Germinal center (tissue), 1 donor: ENCODE data around the gene PRKCB.
"Not testable (repeated sequence)": the region's sequence is repeated elsewhere in the genome, so short reads cannot be mapped to it uniquely, and the experiment has no call there.

ENCODE experiments used
- DNase-seq: peaks from one replicate; pipeline ENCODE4 v3.0.0; 2012; ENCODE audit warnings: mixed read lengths, low spot score

Gene PRKCB

GRCh38 chr16:24178496-24178895 is 342.7 kb downstream of the PRKCB start:
- no peak for DNase-seq

- DNase-seq: no peak
These were observed 344.7 kb downstream of the PRKCB start for GRCh38 chr16:24180451-24180850.

- DNase-seq: no peak
These were observed 352.3 kb downstream of the PRKCB start for GRCh38 chr16:24188021-24188542.

GRCh38 chr16:24188751-24189318 is 353.1 kb downstream of the PRKCB start:
- no peak for DNase-seq

GRCh38 chr16:24189941-24190340 is 354.2 kb downstream of the PRKCB start:
- no peak for DNase-seq

GRCh38 chr16:24191876-24192402 is 356.2 kb downstream of the PRKCB start:
- DNase-seq: no peak

GRCh38 chr16:24195221-24195620 is 359.4 kb downstream of the PRKCB start:
- DNase-seq: no peak

GRCh38 chr16:24198807-24199533 is 363.2 kb downstream of the PRKCB start:
- DNase-seq: no peak

- DNase-seq: no peak
These were observed 367.9 kb downstream of the PRKCB start for GRCh38 chr16:24203675-24204074.

- no peak for DNase-seq
These were observed 368.4 kb downstream of the PRKCB start for GRCh38 chr16:24204150-24204665.

- DNase-seq: no peak
These were observed 371.1 kb downstream of the PRKCB start for GRCh38 chr16:24206926-24207325.

- DNase-seq: no peak
These were observed 372.9 kb downstream of the PRKCB start for GRCh38 chr16:24208710-24209109.

- no peak for DNase-seq
These were observed 379.2 kb downstream of the PRKCB start for GRCh38 chr16:24214992-24215391.

GRCh38 chr16:24216961-24217360 is 381.2 kb downstream of the PRKCB start:
- DNase-seq: no peak

GRCh38 chr16:24217461-24217860 is 381.7 kb downstream of the PRKCB start:
- no peak for DNase-seq

- DNase-seq: no peak
These were observed 382.5 kb downstream of the PRKCB start for GRCh38 chr16:24218299-24218698.

GRCh38 chr16:24221219-24221618 is 385.4 kb downstream of the PRKCB start:
- DNase-seq: no peak

- DNase-seq: no peak
These were observed 392.7 kb downstream of the PRKCB start for GRCh38 chr16:24228514-24228913.

- DNase-seq: no peak
These were observed 397.2 kb downstream of the PRKCB start for GRCh38 chr16:24232936-24233335.

GRCh38 chr16:24234737-24235136 is 399.0 kb downstream of the PRKCB start:
- DNase-seq: no peak

- DNase-seq: no peak
These were observed 400.0 kb downstream of the PRKCB start for GRCh38 chr16:24235806-24236205.

GRCh38 chr16:24238846-24239245 is 403.1 kb downstream of the PRKCB start:
- not testable (repeated sequence) for DNase-seq

- no peak for DNase-seq
These were observed 411.3 kb downstream of the PRKCB start for GRCh38 chr16:24246911-24247607.
